ENCODE data around the gene ADGRB3.
"Not testable (repeated sequence)": the region's sequence is repeated elsewhere in the genome, so short reads cannot be mapped to it uniquely, and the experiment has no call there.

Gene ADGRB3

DNA sequence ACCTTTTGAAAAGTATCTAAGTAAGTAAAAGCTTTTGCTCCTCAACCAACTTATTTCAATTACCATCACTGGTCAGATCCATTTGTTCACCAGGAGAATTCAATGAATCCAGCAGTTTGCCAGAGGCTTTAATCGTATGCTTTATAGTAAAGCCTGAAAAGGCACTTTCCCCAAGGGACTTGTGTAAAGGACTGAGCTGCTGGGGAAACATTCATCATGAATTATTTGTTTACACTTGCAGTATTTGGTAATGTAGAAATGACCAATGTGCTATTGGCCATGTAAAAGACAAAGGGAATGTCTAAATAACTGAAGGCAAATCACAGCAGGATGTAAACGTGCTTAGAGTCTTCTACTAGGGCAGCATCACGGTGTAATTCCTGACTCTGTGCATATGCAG, 471.4 kb downstream of the ADGRB3 start:
- TF ChIP-seq, protein P1, sequence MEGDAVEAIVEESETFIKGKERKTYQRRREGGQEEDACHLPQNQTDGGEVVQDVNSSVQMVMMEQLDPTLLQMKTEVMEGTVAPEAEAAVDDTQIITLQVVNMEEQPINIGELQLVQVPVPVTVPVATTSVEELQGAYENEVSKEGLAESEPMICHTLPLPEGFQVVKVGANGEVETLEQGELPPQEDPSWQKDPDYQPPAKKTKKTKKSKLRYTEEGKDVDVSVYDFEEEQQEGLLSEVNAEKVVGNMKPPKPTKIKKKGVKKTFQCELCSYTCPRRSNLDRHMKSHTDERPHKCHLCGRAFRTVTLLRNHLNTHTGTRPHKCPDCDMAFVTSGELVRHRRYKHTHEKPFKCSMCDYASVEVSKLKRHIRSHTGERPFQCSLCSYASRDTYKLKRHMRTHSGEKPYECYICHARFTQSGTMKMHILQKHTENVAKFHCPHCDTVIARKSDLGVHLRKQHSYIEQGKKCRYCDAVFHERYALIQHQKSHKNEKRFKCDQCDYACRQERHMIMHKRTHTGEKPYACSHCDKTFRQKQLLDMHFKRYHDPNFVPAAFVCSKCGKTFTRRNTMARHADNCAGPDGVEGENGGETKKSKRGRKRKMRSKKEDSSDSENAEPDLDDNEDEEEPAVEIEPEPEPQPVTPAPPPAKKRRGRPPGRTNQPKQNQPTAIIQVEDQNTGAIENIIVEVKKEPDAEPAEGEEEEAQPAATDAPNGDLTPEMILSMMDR (IDR thresholded peaks at IDR 0.05; ENCODE audit: low read depth, low read length, missing control alignments): no peak
- H3K4me3 ChIP-seq (replicated peaks; ENCODE audit: low read depth, low read length): no peak overlapping the region
- no peak for DNase-seq (ENCODE audit: extremely low read depth, low read depth)

DNA sequence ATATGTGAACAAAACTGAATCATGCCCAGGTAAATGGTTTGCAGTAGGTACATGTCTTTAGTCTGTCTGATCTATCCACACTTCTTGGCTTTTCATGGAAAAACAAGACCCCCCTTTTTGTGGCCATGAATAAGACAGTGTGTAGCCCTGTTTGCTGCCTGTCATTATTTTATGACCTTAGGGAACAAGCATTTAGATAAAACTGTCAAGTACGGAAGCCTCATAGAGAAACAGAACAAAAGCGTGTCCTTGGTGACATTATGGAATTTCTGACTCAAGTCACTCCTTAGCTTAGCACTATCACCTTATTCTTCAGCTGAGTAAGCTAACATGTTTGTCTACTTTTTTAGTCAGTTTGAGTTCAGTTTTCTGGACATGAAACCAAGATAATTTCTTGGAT, 476.2 kb downstream of the ADGRB3 start:
- no peak overlapping the region for H3K4me3 ChIP-seq (replicated peaks; ENCODE audit: low read depth, low read length)
- no peak for DNase-seq (ENCODE audit: extremely low read depth, low read depth)

DNA sequence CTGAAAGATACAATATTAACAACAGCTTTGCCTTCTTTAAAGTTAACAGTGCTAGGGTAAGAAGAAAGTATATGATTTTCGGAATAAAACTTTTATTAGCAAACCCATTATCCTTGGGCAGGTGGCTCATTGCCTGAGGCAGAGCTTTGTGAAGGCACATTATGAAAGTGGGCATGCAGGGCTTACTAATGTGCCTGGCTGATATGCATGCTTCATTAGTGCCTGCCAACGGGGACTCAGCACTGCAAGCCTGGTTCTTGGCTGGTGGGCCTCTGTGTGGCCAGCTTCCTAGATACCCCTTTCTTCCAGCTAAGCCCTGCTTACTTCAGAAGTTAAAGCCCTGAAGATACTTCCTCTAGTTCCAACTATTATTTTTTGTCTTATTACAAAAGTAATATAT, 481.6 kb downstream of the ADGRB3 start:
- no peak overlapping the region for H3K4me3 ChIP-seq (replicated peaks; ENCODE audit: low read depth, low read length)
- TF ChIP-seq, protein P1 (IDR thresholded peaks at IDR 0.05; ENCODE audit: low read depth, low read length, missing control alignments): no peak
- DNase-seq (ENCODE audit: extremely low read depth, low read depth): no peak

More for the DNA sequence above, 476.2 kb downstream of the ADGRB3 start:
- TF ChIP-seq, protein P1 (IDR thresholded peaks at IDR 0.05; ENCODE audit: low read depth, low read length, missing control alignments): no peak

DNA sequence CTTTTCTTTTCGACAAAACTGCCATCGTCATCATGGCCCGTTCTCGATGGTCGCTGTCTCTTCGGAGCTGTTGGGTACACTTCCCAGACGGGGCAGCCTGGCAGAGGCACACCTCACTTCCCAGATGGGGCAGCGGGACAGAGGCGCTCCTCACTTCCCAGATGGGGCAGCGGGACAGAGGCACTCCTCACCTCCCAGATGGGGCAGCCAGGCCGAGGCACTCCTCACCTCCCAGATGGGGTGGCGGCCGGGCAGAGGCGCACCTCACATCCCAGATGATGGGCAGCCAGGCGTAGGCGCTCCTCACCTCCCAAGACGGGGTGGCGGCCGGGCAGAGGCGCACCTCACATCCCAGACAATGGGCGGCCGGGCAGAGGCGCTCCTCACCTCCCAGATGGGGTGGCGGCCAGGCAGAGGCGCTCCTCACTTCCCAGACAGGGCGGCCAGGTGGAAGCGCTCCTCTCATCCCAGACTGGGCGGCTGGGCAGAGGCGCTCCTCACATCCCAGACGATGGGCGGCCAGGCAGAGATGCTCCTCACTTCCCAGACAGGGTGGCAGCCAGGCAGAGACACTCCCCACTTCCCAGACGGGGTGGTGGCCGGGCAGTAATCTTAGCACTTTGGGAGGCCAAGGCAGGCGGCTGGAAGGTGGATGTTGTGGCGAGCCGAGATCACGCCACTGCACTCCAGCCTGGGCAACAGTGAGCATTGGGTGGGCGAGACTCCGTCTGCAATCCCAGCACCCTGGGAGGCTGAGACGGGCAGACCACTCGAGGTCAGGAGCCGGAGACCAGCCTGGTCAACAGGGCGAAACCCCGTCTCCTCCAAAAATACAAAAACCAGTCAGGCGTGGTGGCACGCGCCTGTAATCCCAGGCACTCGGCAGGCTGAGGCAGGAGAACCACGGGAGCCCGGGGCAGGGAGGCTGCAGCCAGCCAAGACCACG, 486.7 kb downstream of the ADGRB3 start:
- not testable (repeated sequence) for DNase-seq (ENCODE audit: extremely low read depth, low read depth); H3K4me3 ChIP-seq (replicated peaks; ENCODE audit: low read depth, low read length)

DNA sequence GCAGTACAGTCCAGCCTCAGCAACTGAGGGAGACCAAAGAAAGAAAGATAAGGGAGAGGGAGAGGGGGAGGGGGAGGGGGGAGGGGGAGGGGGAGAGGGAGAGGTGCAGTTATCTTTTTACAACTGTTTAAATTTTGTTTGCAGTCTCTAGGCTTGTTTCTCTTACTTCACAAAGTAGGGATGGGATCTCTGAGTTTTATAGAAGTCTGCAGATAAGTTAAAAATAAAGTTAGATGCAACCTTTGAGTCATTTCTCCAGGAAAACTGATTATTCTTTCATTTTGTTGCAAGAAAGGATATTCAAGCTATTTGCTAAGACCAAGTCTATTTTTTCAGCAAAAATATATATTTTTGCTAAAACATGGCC, 487.3 kb downstream of the ADGRB3 start:
- TF ChIP-seq, protein P1 (IDR thresholded peaks at IDR 0.05; ENCODE audit: low read depth, low read length, missing control alignments): no peak
- DNase-seq (ENCODE audit: extremely low read depth, low read depth): no peak
- H3K4me3 ChIP-seq (replicated peaks; ENCODE audit: low read depth, low read length): no peak overlapping the region

DNA sequence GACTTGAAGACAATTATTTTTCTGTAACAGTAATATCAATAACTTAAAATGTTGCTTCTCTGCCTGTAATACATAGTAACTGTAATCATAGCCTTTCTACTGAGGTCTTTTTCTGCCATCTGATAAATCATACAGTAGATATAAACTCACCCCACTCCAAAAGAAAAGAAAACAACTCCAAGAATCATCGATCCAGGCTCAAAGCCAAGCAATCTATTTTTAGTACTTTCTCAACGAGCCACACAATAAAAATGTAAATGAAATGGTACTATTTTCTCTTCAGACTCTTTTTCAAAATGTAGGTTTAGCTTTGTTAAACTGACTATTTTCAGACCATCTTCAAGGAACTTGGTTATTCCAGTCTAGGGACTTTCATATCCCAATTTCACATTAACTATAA, 493.3 kb downstream of the ADGRB3 start:
- TF ChIP-seq, protein P1 (IDR thresholded peaks at IDR 0.05; ENCODE audit: low read depth, low read length, missing control alignments): no peak
- no peak overlapping the region for H3K4me3 ChIP-seq (replicated peaks; ENCODE audit: low read depth, low read length)
- DNase-seq (ENCODE audit: extremely low read depth, low read depth): no peak

DNA sequence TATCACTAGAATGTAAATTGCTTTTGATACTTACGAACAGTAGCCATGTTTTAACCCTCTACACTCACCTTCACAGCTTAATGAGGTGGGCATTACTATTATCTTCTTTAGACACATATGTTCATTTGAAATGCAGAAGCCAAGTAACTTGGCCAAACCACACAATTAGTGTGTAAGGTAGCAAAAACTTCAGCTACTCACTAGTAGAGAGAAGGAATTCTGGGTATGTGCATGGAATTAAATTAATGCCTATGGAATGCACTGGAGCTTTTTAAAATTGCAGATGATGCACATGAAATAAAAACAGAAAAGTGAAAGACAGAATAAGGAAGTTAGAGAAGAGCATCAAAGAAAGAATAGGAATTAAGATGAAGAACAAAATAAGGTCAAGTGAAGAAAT, 494.0 kb downstream of the ADGRB3 start:
- TF ChIP-seq, protein P1 (IDR thresholded peaks at IDR 0.05; ENCODE audit: low read depth, low read length, missing control alignments): no peak
- no peak overlapping the region for H3K4me3 ChIP-seq (replicated peaks; ENCODE audit: low read depth, low read length)
- no peak for DNase-seq (ENCODE audit: extremely low read depth, low read depth)
